C4-2B (cell line): ENCODE data around the gene TFPT.

Source experiments
- H3K27ac ChIP-seq: fragments of 450-650 bp; 2 replicates; pipeline ENCODE4 v1.5.1; 2017
- ZFX ChIP-seq: fragments of 450-650 bp; IDR thresholded peaks from 2 replicates; pipeline ENCODE4 v1.6.1; 2017
- TF ChIP-seq, protein P1 (sequence below): fragments of 450-650 bp; conservative IDR thresholded peaks from 2 replicates; pipeline ENCODE4 v1.5.1; 2017; ENCODE audit warnings: mild to moderate bottlenecking

The TFPT gene

GRCh38 chr19:54154603-54155345, 39.3 kb upstream of the TFPT start:
- no peak overlapping the region for H3K27ac ChIP-seq
- TF ChIP-seq, protein P1, sequence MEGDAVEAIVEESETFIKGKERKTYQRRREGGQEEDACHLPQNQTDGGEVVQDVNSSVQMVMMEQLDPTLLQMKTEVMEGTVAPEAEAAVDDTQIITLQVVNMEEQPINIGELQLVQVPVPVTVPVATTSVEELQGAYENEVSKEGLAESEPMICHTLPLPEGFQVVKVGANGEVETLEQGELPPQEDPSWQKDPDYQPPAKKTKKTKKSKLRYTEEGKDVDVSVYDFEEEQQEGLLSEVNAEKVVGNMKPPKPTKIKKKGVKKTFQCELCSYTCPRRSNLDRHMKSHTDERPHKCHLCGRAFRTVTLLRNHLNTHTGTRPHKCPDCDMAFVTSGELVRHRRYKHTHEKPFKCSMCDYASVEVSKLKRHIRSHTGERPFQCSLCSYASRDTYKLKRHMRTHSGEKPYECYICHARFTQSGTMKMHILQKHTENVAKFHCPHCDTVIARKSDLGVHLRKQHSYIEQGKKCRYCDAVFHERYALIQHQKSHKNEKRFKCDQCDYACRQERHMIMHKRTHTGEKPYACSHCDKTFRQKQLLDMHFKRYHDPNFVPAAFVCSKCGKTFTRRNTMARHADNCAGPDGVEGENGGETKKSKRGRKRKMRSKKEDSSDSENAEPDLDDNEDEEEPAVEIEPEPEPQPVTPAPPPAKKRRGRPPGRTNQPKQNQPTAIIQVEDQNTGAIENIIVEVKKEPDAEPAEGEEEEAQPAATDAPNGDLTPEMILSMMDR = no peak
- no peak for TF ChIP-seq ZFX

DNA sequence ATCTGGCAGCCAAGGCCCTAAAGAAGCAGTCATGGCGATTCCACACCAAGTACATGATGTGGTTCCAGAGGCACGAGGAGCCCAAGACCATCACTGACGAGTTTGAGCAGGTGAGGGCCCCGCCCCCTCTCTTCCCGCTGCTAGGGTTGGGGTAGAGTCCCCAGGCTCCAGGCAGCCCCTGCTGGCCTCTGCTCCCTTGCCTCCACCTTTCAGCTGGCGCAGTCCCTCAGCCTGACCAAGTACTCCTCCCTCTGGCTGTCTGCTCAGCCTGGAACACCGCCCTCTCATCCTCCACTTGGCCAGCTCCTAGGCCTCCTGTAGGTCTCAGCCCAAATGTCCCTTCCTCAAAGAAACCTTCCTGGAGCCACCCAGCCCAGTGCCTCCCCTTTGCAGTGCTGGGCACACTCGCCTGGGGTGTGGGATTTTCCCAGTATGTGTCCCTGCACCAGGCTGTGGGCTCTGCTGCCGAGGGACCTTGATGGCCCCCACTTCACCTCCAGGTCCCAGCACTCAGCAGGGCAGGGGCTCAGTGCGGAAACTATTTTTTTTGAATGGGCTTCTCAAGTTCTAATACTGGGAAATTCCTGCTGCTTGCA, 38.4 kb upstream of the TFPT start:
- no peak for TF ChIP-seq ZFX
- TF ChIP-seq, protein P1 = no peak
- H3K27ac ChIP-seq = no peak overlapping the region

DNA sequence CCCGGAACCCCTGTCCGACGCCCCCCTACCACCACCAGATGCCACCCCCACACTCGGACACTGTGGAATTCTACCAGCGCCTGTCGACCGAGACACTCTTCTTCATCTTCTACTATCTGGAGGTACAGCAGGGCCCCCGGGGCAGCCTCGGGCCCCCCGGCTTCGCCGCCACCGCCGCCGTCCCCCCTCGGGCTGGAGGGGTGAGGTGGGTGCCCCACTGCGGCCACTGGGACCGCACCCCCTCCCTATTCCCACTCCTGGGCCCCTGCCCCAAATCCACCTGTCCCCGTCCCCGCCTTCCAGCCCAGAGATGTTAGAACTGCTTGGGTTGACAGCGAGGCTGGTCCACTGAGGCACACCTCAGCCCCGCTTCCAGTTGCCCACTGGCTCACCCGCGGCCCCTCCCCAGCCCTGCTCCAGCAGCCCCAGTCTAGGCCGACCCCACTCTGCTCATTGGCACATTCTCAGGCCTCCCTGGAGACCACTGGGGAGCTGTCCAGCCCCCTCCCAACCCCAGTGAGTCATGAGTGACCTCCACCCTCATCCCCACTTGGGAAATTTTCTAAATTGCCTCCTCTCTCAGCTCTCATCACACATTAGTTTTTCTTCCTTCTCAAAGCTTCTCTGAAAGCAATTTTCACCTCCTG, 37.5 kb upstream of the TFPT start:
- no peak overlapping the region for H3K27ac ChIP-seq

GRCh38 chr19:54152267-54152666, 36.8 kb upstream of the TFPT start:
- TF ChIP-seq, protein P1 = no peak
- TF ChIP-seq ZFX = no peak
- H3K27ac ChIP-seq = no peak overlapping the region

More for the DNA sequence above, 37.5 kb upstream of the TFPT start:
- TF ChIP-seq, protein P1 = no peak
- TF ChIP-seq ZFX = no peak

GRCh38 chr19:54151362-54152035, 36.0 kb upstream of the TFPT start:
- no peak overlapping the region for H3K27ac ChIP-seq
- no peak for TF ChIP-seq ZFX
- TF ChIP-seq, protein P1 = no peak

GRCh38 chr19:54149021-54149812, 33.8 kb upstream of the TFPT start:
- H3K27ac ChIP-seq = no peak overlapping the region
- TF ChIP-seq, protein P1 = no peak
- no peak for TF ChIP-seq ZFX
